H9 (cell line): ENCODE measurements around the gene NOCT. TPM values are rescaled to one million over a fixed set of nuclear protein-coding genes. Genes with fewer than 3 reads are reported as not detected.
A peak's percentile ranks its signal among the peaks of the same experiment; 100 is the strongest.

Experiments used
- DNase-seq: peaks from one replicate; pipeline ENCODE4 v3.0.0-alpha.2; 2017
- H2AFZ ChIP-seq: one replicate; pipeline ENCODE4 v1.6.1; 2013; ENCODE audit warnings: mild to moderate bottlenecking, low read length, control low read depth, moderate library complexity
- H2AK5ac ChIP-seq: 2 replicates; pipeline ENCODE4 v1.6.1; 2013; ENCODE audit warnings: low read length, control low read depth, mixed read lengths; ENCODE audit not compliant: insufficient read length
- H2BK120ac ChIP-seq: one replicate; pipeline ENCODE4 v1.6.1; 2013; ENCODE audit warnings: low read depth, mild to moderate bottlenecking, low read length, control low read depth, inconsistent platforms; ENCODE audit not compliant: poor library complexity, severe bottlenecking
- H2BK12ac ChIP-seq: 2 replicates; pipeline ENCODE4 v1.6.1; 2013; ENCODE audit warnings: low read length, control low read depth, mixed read lengths, low read depth; ENCODE audit not compliant: insufficient read length
- H2BK15ac ChIP-seq: 2 replicates; pipeline ENCODE4 v1.6.1; 2013; ENCODE audit warnings: low read depth, low read length, control low read depth
- H2BK20ac ChIP-seq: one replicate; pipeline ENCODE4 v1.6.1; 2013; ENCODE audit warnings: low read depth, mild to moderate bottlenecking, low read length, control low read depth, inconsistent platforms; ENCODE audit not compliant: poor library complexity, severe bottlenecking
- H2BK5ac ChIP-seq: 2 replicates; pipeline ENCODE4 v1.6.1; 2013; ENCODE audit warnings: low read length, control low read depth, mixed read lengths; ENCODE audit not compliant: insufficient read length
- H3K14ac ChIP-seq: 2 replicates; pipeline ENCODE4 v1.6.1; 2013; ENCODE audit warnings: low read length, control low read depth; ENCODE audit not compliant: insufficient read depth
- H3K18ac ChIP-seq: 2 replicates; pipeline ENCODE4 v1.6.1; 2013; ENCODE audit warnings: low read depth, mild to moderate bottlenecking, mixed read lengths, low read length, control low read depth; ENCODE audit not compliant: insufficient read length
- H3K23ac ChIP-seq: 2 replicates; pipeline ENCODE4 v1.6.1; 2013; ENCODE audit warnings: low read length, control low read depth, mixed read lengths, low read depth; ENCODE audit not compliant: insufficient read length
- H3K23me2 ChIP-seq: 2 replicates; pipeline ENCODE4 v1.6.1; 2013; ENCODE audit warnings: low read depth, mild to moderate bottlenecking, mixed read lengths, low read length, control low read depth; ENCODE audit not compliant: insufficient read length, poor library complexity, severe bottlenecking
- H3K27ac ChIP-seq: 2 replicates; pipeline ENCODE4 v1.5.1; 2013; ENCODE audit warnings: low read length, control low read depth, mixed read lengths, low read depth; ENCODE audit not compliant: insufficient read length
- H3K27me3 ChIP-seq: 2 replicates; pipeline ENCODE4 v1.6.1; 2013; ENCODE audit warnings: low read length, control low read depth, inconsistent platforms; ENCODE audit not compliant: insufficient read depth
- H3K4ac ChIP-seq: 2 replicates; pipeline ENCODE4 v1.6.1; 2013; ENCODE audit warnings: low read depth, mild to moderate bottlenecking, control low read depth, inconsistent platforms, low read length, moderate library complexity
- H3K4me1 ChIP-seq: 2 replicates; pipeline ENCODE4 v1.6.1; 2013; ENCODE audit warnings: low read length, control low read depth, inconsistent platforms; ENCODE audit not compliant: insufficient read depth
- H3K4me2 ChIP-seq: 2 replicates; pipeline ENCODE4 v1.6.1; 2013; ENCODE audit warnings: low read length, control low read depth, mixed read lengths; ENCODE audit not compliant: insufficient read length, insufficient read depth
- H3K56ac ChIP-seq: 2 replicates; pipeline ENCODE4 v1.6.1; 2013; ENCODE audit warnings: low read depth, mild to moderate bottlenecking, mixed read lengths, low read length, control low read depth; ENCODE audit not compliant: insufficient read length
- H3K79me1 ChIP-seq: 2 replicates; pipeline ENCODE4 v1.6.1; 2013; ENCODE audit warnings: low read depth, mild to moderate bottlenecking, moderate library complexity, low read length, control low read depth, inconsistent platforms; ENCODE audit not compliant: insufficient read depth, poor library complexity, severe bottlenecking
- H3K79me2 ChIP-seq: 2 replicates; pipeline ENCODE4 v1.6.1; 2013; ENCODE audit warnings: low read length, control low read depth, inconsistent platforms; ENCODE audit not compliant: insufficient read depth
- H3K9ac ChIP-seq: 2 replicates; pipeline ENCODE4 v1.6.1; 2013; ENCODE audit warnings: low read length, control low read depth, mixed read lengths; ENCODE audit not compliant: insufficient read length; ENCODE audit errors: extremely low read depth
- H3K9me3 ChIP-seq: one replicate; pipeline ENCODE4 v1.6.1; 2013; ENCODE audit warnings: low read depth, low read length, inconsistent platforms; ENCODE audit not compliant: control insufficient read depth
- H3T11ph ChIP-seq: one replicate; pipeline ENCODE4 v1.6.1; 2013; ENCODE audit warnings: mild to moderate bottlenecking, low read length, control low read depth, inconsistent platforms
- H4K20me1 ChIP-seq: one replicate; pipeline ENCODE4 v1.6.1; 2013; ENCODE audit not compliant: control insufficient read depth, insufficient read length, insufficient read depth
- H4K5ac ChIP-seq: 2 replicates; pipeline ENCODE4 v1.6.1; 2013; ENCODE audit warnings: low read depth, mild to moderate bottlenecking, mixed read lengths, low read length, control low read depth; ENCODE audit not compliant: insufficient read length
- H4K8ac ChIP-seq: replicated peaks from 2 replicates; pipeline ENCODE4 v1.6.1; 2013; ENCODE audit warnings: low read length, control low read depth, mixed read lengths, low read depth; ENCODE audit not compliant: insufficient read length
- H4K91ac ChIP-seq: 2 replicates; pipeline ENCODE4 v1.6.1; 2013; ENCODE audit warnings: low read depth, mild to moderate bottlenecking, moderate library complexity, mixed read lengths, low read length, control low read depth; ENCODE audit not compliant: insufficient read length
- H3K27ac Mint-ChIP-seq, 3 experiments: 2 replicates in 2 of 3; 3 replicates in 1 of 3; pipeline ENCODE4 v1.8.0; 2020 to 2021; ENCODE audit warnings: mixed read lengths in 3 of 3, mild to moderate bottlenecking in 1 of 3, moderate library complexity in 1 of 3
- H3K27me3 Mint-ChIP-seq: 2 replicates; pipeline ENCODE4 v1.8.0; 2021; ENCODE audit warnings: low read depth, mild to moderate bottlenecking, moderate library complexity, mixed read lengths
- H3K36me3 Mint-ChIP-seq, 3 experiments: 2 replicates in 2 of 3; 3 replicates in 1 of 3; pipeline ENCODE4 v1.8.0; 2020 to 2021; ENCODE audit warnings: low read depth in 3 of 3, mixed read lengths in 3 of 3; ENCODE audit not compliant: insufficient read depth in 1 of 3
- H3K4me1 Mint-ChIP-seq, 2 experiments: 2 replicates each; pipeline ENCODE4 v1.8.0; 2020; ENCODE audit warnings: mixed read lengths in 2 of 2
- H3K4me3 Mint-ChIP-seq, 2 experiments: 2 replicates in 1 of 2; 3 replicates in 1 of 2; pipeline ENCODE4 v1.8.0; 2020 to 2021; ENCODE audit warnings: mild to moderate bottlenecking in 2 of 2, mixed read lengths in 2 of 2, moderate library complexity in 1 of 2
- H3K9me3 Mint-ChIP-seq, 2 experiments: 2 replicates in 1 of 2; 3 replicates in 1 of 2; pipeline ENCODE4 v1.8.0; 2020; ENCODE audit warnings: mild to moderate bottlenecking in 2 of 2, mixed read lengths in 2 of 2, moderate library complexity in 1 of 2
- CTCF ChIP-seq: fragments of 200-600 bp; sonication (generic); conservative IDR thresholded peaks from 3 replicates; pipeline ENCODE4 v1.8.0; 2021; ENCODE audit warnings: antibody characterized with exemption, mild to moderate bottlenecking
- total RNA-seq: library from RNA; stranded (reverse); gene quantifications from 2 replicates; pipeline ENCODE4 v1.2.1, GENCODE V29; 2021

NOCT gene
- total RNA-seq, 1 experiment from 2014 or later = 37.3 TPM

DNA sequence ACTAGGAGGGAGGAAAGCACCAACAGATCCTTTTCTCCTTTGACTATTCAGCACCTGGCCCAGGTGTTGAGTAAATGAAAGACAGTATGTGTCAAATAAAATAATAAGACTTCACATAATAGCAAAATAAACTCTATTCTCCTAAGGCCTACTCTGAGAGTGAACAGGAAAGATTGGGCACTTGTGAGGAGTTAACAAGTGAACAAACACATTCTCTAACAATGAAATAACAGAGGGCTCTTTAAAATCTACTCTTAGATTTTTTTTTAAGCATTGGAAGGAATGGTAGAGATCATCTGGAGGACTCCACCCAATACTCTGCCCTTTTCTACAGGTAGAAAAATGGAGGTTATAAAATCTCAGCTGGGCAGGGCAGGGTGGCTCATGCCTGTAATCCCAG, 39.1 kb upstream of the NOCT start:
- Histone ChIP-seq H3K4ac (no peak overlapping the region), H3K56ac (no peak overlapping the region), H3K27ac (no peak overlapping the region), H4K91ac (no peak overlapping the region), H3K23ac (no peak overlapping the region), H3K4me2 (no peak overlapping the region), H2BK15ac (no peak overlapping the region), H2AK5ac (no peak overlapping the region), H3K9ac (no peak overlapping the region), H4K20me1 (no peaks in the 10 kb centered on the region), H2BK120ac (no peak overlapping the region), H3K79me2 (no peaks in the 10 kb centered on the region), H3K9me3 (no peaks in the 10 kb centered on the region), H2BK5ac (no peak overlapping the region), H2BK20ac (no peak overlapping the region), H2AFZ (no peak overlapping the region), H3K79me1 (no peaks in the 10 kb centered on the region), H4K8ac (no peak overlapping the region), H3K23me2 (no peaks in the 10 kb centered on the region), H3K4me1 (peaks cover 8% of the 10 kb centered on the region; the same call in 1 of the 2 replicates), H3K27me3 (no peaks in the 10 kb centered on the region), H3T11ph (no peak overlapping the region), H3K18ac (no peak overlapping the region), H4K5ac (no peak overlapping the region), H2BK12ac (no peak overlapping the region), H3K14ac (no peak overlapping the region)
- Mint-ChIP-seq H3K27me3 (no peaks in the 10 kb centered on the region), H3K27ac (peak overlapping the region in 2 of 3 experiments; percentile 45 to 81; a peak in 3 of 7 replicates), H3K4me1 (peaks cover 41 to 58% of the 10 kb centered on the region in 2 experiments), H3K36me3 (no peaks in the 10 kb centered on the region), H3K9me3 (no peaks in the 10 kb centered on the region), H3K4me3 (no peak overlapping the region)
- no peak for TF ChIP-seq CTCF
- no peak for DNase-seq
